Activated CD4-positive, CD25-positive, alpha-beta regulatory T cell treated with anti-CD3 and anti-CD28 coated beads, Interleukin-2, amount 50 U/mL, for 24 hours (primary cell): ENCODE measurements around the gene RALGPS1.
"Not testable (repeated sequence)": the region's sequence is repeated elsewhere in the genome, so short reads cannot be mapped to it uniquely, and the experiment has no call there.

Experiments
- ATAC-seq, 2 donors: fragments of 150-1000 bp; cut with Tn5 transposase; one replicate each; pipeline ENCODE4 v1.10.0; 2021; ENCODE audit warnings: mild to moderate bottlenecking in 1 of 2, moderate library complexity in 1 of 2

RALGPS1 gene

GRCh38 chr9:126989847-126990842 lies 75.6 kb downstream of the RALGPS1 start:
- ATAC-seq, result no peak

- ATAC-seq, result no peak
Observed at GRCh38 chr9:126991183-126991582, 76.6 kb downstream of the RALGPS1 start.

GRCh38 chr9:126992427-126992826 lies 77.8 kb downstream of the RALGPS1 start:
- ATAC-seq, result no peak

DNA sequence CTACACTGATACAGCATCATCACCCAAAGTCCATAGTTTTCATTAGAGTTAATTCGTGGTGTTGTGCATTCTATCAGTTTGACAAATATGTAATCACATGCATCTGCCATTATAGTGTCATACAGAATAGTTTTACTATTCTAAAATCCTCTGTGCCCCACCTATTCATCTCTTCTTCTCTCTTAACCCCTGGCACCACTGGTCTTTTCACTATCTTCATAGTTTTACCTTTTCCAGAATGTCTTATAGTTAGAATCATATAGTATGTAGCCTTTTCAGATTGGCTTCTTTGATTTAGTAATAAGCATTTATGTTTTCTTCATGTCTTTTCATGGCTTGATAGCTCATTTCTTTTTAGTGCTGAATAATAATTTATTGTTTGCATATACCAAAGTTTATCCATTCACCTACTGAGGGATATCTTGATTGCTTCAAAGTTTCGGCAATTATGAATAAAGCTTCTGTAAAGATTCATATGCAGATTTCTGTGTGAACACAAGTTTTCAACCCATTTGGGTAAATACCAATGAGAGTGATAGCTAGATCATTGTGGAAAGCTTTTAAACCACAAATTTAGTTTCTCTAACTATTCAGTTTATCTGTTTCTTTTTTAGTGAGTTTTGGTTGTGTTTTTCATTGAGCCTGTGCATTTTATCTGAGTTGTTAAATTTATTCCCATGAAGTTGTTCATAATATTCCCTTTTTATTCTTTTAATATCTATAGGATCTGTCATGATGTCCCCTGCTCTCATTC lies 84.9 kb downstream of the RALGPS1 start:
- peak in 1 of 2 donors; percentile 51 for ATAC-seq

GRCh38 chr9:127004946-127005769 lies 90.6 kb downstream of the RALGPS1 start:
- ATAC-seq, result peak; percentile 99 to 100

DNA sequence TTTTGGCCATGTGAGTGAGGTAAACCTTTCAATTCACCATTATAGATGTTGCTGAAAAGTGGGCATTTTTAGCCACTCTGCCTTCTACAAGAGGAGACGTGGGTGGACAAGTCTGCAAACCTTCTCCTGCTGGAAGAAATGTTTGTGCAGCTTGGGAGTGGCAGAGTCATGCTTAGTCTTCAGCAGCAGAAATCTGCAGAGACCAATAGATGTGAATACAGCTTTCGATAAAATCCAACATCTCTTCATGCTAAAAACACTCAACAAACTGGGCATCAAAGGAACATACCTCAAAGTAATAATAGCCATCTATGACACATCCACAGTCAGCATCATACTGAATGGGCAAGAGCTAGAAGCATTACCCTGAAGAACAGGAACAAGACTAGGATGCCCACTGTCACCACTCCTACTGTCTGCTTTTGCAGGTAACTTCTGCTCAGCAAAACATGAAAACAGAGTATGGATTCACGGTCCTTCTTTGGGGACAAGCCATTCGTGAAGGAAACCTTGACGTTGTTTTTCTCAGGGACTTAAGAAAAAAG lies 91.3 kb downstream of the RALGPS1 start:
- no peak for ATAC-seq

DNA sequence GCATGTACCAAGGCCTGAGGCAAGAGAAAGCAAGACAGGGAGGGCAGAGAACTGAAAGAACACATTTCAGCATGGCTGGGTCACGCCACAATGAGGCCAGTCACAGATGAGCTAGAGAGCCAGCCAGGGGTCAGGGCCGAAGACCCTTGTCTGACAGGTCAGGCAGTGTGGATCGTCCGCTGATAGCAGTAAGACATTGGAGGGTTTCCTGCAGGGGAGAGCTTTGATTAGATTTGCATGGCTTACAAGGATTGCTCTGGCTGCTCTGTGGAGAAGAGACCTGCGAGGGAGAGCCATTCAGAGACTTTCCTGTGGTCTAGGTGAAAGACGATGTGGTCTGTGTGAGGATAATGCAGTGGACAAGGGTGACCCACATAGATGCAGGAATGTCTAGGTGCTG lies 93.1 kb downstream of the RALGPS1 start:
- no peak for ATAC-seq

DNA sequence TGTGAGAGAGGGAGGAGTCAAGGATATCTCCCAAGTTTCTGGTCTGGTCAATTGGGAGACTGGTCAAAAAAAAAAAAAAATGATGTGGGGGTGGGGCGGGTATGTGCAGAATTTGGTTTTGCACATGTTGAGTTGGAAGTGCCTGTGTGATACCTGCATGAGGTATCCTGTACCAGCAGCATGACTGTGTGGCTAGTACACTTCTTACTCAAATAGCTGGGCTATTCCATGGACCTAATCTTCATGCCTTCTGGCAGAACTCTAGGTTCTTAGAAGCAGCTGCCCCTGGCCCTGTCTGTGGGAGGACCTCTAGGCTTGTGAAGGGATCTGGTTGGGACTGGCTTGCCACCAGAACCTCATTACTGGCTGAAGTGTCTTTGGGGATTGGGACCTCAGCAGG lies 93.5 kb downstream of the RALGPS1 start:
- no peak for ATAC-seq

- no peak for ATAC-seq
Observed at GRCh38 chr9:127011772-127012171, 97.2 kb downstream of the RALGPS1 start.

- ATAC-seq, result no peak
Observed at GRCh38 chr9:127012250-127012649, 97.7 kb downstream of the RALGPS1 start.

GRCh38 chr9:127013597-127013996 lies 99.0 kb downstream of the RALGPS1 start:
- no peak for ATAC-seq

- ATAC-seq, result no peak
Observed at GRCh38 chr9:127014216-127014909, 99.8 kb downstream of the RALGPS1 start.

- no peak for ATAC-seq
Observed at GRCh38 chr9:127014910-127015540, 100.4 kb downstream of the RALGPS1 start.

DNA sequence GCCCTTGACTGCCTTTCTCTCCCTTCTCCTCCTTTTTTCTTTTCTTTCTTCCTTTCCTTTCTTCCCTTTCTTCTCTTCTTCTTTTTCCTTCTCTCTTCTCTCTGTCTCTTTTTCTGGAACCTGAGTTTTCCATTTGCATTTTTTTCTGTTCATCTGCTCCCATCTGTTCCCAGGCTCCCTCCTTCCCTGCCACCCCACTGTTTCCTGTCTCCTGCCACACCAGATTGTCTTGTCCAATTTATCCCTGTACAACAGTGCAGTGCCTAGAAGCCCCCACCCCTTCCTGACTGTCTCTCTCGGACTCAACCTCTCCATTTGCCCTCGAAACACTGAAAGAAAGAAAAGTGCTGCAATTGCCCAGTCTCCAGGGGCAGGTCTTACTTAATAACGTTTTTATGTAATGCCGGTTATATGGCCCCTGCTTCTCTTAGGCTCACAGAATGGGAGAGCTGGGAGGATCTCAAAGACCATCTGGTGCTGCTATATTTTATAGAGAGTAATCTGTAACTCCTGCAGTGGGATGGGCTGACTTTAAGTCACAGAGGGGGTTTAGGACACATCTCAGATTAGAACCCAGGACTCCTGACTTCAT lies 101.4 kb downstream of the RALGPS1 start:
- ATAC-seq, result no peak

- ATAC-seq, result not testable (repeated sequence)
Observed at GRCh38 chr9:127017979-127018378, 103.4 kb downstream of the RALGPS1 start.

- no peak for ATAC-seq
Observed at GRCh38 chr9:127018935-127019334, 104.4 kb downstream of the RALGPS1 start.

DNA sequence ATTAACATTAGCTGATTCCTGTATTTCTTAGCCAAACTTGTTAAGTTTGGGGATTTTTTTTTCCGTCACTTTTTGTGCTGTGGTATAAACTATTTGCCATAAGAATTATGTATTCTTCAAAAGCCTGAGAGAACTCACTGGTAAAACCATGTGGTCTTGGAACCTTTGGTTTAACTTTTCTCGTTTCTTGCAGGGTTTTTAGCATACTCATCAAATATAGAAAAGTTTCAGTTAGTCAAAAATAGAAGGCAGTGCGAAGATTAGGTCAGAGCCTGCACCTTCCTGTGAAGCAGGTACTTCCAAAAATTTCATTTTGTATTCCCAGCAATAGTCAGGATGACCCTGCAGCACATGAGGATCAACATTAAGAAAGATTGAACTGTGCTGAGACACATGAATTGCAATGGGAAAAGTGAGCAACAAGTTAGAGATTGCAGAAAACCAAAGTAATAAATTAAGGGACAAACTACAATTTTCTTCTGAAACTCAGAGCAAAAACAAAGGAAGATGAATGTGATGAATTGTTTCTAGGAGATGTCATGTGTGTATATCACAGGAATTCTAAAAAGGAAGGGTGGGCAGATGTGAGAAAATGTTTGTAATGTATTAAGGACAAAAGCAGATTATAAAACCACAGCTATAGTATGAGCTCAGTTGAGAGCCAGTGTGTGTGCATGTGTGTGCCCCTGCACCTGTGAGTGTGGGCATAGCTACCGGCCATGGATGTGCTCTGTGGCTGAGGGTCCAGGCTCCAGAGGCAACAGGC lies 105.6 kb downstream of the RALGPS1 start:
- ATAC-seq, result no peak

GRCh38 chr9:127020802-127021078 lies 106.2 kb downstream of the RALGPS1 start:
- no peak for ATAC-seq

- ATAC-seq, result no peak
Observed at GRCh38 chr9:127021664-127022363, 107.2 kb downstream of the RALGPS1 start.
